ENCODE data around the gene NHEJ1.

Gene NHEJ1

GRCh38 chr2:219160186-219161017 is at the start of gene NHEJ1:
Gene NHEJ1 (minus strand): TSS chr2:219160815. CDS start chr2:219158362, 2,453 bp downstream.
- no peaks in the 10 kb centered on the region for H3K27me3 ChIP-seq (ENCODE audit: control insufficient read depth in 5 of 5, insufficient read depth in 4 of 5, low read length in 5 of 5)
- peak within 1 kb of the TSS; percentile 17 to 89 (median 72) for H3K9ac ChIP-seq (ENCODE audit: low read length in 5 of 5)
- H3K36me3 ChIP-seq (ENCODE audit: control insufficient read depth in 5 of 5, insufficient read depth in 5 of 5, low read length in 5 of 5) = peaks cover 14 to 19% (median 15%) of the 10 kb centered on the region in 5 donors
- H3K4me3 ChIP-seq (ENCODE audit: low read depth in 1 of 5, low read length in 5 of 5) = peak within 1 kb of the TSS; percentile 55 to 86 (median 80)
- H3K27ac ChIP-seq (ENCODE audit: low read depth, low read length) = peak within 1 kb of the TSS; percentile 69
- H3K9me3 ChIP-seq (ENCODE audit: control insufficient read depth in 5 of 5, low read length in 5 of 5) = no peaks in the 10 kb centered on the region
- peaks cover 2 to 13% (median 11%) of the 10 kb centered on the region in 5 donors for H3K4me1 ChIP-seq (ENCODE audit: control insufficient read depth in 5 of 5, insufficient read depth in 5 of 5, low read length in 5 of 5)

- H3K27me3 ChIP-seq (ENCODE audit: control insufficient read depth in 5 of 5, insufficient read depth in 4 of 5, low read length in 5 of 5) = no peaks in the 10 kb centered on the region
- H3K4me3 ChIP-seq (ENCODE audit: low read depth in 1 of 5, low read length in 5 of 5) = no peak overlapping the region
- peaks cover 9 to 23% (median 22%) of the 10 kb centered on the region in 5 donors for H3K4me1 ChIP-seq (ENCODE audit: control insufficient read depth in 5 of 5, insufficient read depth in 5 of 5, low read length in 5 of 5)
- H3K9me3 ChIP-seq (ENCODE audit: control insufficient read depth in 5 of 5, low read length in 5 of 5) = no peaks in the 10 kb centered on the region
- H3K9ac ChIP-seq (ENCODE audit: low read length in 5 of 5) = peak overlapping the region in 1 of 5 donors; percentile 19
- H3K36me3 ChIP-seq (ENCODE audit: control insufficient read depth in 5 of 5, insufficient read depth in 5 of 5, low read length in 5 of 5) = peaks cover 0 to 58% (median 54%) of the 10 kb centered on the region in 5 donors
- no peak overlapping the region for H3K27ac ChIP-seq (ENCODE audit: low read depth, low read length)
Observed at GRCh38 chr2:219209236-219210195, 48.9 kb upstream of the NHEJ1 start.

GRCh38 chr2:219207884-219208740 is 47.5 kb upstream of the NHEJ1 start:
- H3K36me3 ChIP-seq (ENCODE audit: control insufficient read depth in 5 of 5, insufficient read depth in 5 of 5, low read length in 5 of 5) = peaks cover 0 to 44% (median 41%) of the 10 kb centered on the region in 5 donors
- H3K9ac ChIP-seq (ENCODE audit: low read length in 5 of 5) = peak overlapping the region in 2 of 5 donors; percentile 57 to 73
- no peaks in the 10 kb centered on the region for H3K27me3 ChIP-seq (ENCODE audit: control insufficient read depth in 5 of 5, insufficient read depth in 4 of 5, low read length in 5 of 5)
- peaks cover 9 to 23% (median 22%) of the 10 kb centered on the region in 5 donors for H3K4me1 ChIP-seq (ENCODE audit: control insufficient read depth in 5 of 5, insufficient read depth in 5 of 5, low read length in 5 of 5)
- peak overlapping the region; percentile 78 for H3K27ac ChIP-seq (ENCODE audit: low read depth, low read length)
- H3K4me3 ChIP-seq (ENCODE audit: low read depth in 1 of 5, low read length in 5 of 5) = peak overlapping the region in 3 of 5 donors; percentile 79 to 86 (median 81)
- H3K9me3 ChIP-seq (ENCODE audit: control insufficient read depth in 5 of 5, low read length in 5 of 5) = no peaks in the 10 kb centered on the region

GRCh38 chr2:219207134-219207883 is 46.7 kb upstream of the NHEJ1 start:
- H3K4me3 ChIP-seq (ENCODE audit: low read depth in 1 of 5, low read length in 5 of 5) = peak overlapping the region; percentile 69 to 86 (median 79)
- no peaks in the 10 kb centered on the region for H3K27me3 ChIP-seq (ENCODE audit: control insufficient read depth in 5 of 5, insufficient read depth in 4 of 5, low read length in 5 of 5)
- H3K9me3 ChIP-seq (ENCODE audit: control insufficient read depth in 5 of 5, low read length in 5 of 5) = no peaks in the 10 kb centered on the region
- peaks cover 0 to 38% (median 35%) of the 10 kb centered on the region in 5 donors for H3K36me3 ChIP-seq (ENCODE audit: control insufficient read depth in 5 of 5, insufficient read depth in 5 of 5, low read length in 5 of 5)
- H3K27ac ChIP-seq (ENCODE audit: low read depth, low read length) = peak overlapping the region; percentile 78
- H3K4me1 ChIP-seq (ENCODE audit: control insufficient read depth in 5 of 5, insufficient read depth in 5 of 5, low read length in 5 of 5) = peaks cover 9 to 23% (median 22%) of the 10 kb centered on the region in 5 donors
- H3K9ac ChIP-seq (ENCODE audit: low read length in 5 of 5) = peak overlapping the region in 4 of 5 donors; percentile 33 to 73 (median 46)

- Histone ChIP-seq H3K27ac (ENCODE audit: low read depth, low read length) (peak within 1 kb of the TSS; percentile 78), H3K36me3 (ENCODE audit: control insufficient read depth in 5 of 5, insufficient read depth in 5 of 5, low read length in 5 of 5) (peaks cover 0 to 35% (median 32%) of the 10 kb centered on the region in 5 donors), H3K27me3 (ENCODE audit: control insufficient read depth in 5 of 5, insufficient read depth in 4 of 5, low read length in 5 of 5) (no peaks in the 10 kb centered on the region), H3K4me1 (ENCODE audit: control insufficient read depth in 5 of 5, insufficient read depth in 5 of 5, low read length in 5 of 5) (peaks cover 9 to 23% (median 22%) of the 10 kb centered on the region in 5 donors), H3K9me3 (ENCODE audit: control insufficient read depth in 5 of 5, low read length in 5 of 5) (no peaks in the 10 kb centered on the region), H3K9ac (ENCODE audit: low read length in 5 of 5) (peak within 1 kb of the TSS; percentile 75 to 92 (median 85)), H3K4me3 (ENCODE audit: low read depth in 1 of 5, low read length in 5 of 5) (peak within 1 kb of the TSS; percentile 69 to 96 (median 81))
Observed at GRCh38 chr2:219206328-219207133, 45.9 kb upstream of the NHEJ1 start, which contains the start of gene ZFAND2B. Gene ZFAND2B (plus strand): TSS chr2:219206782. CDS start chr2:219206988, 206 bp downstream.

GRCh38 chr2:219205981-219206327 is 45.3 kb upstream of the NHEJ1 start:
- Histone ChIP-seq H3K4me3 (ENCODE audit: low read depth in 1 of 5, low read length in 5 of 5) (peak overlapping the region; percentile 69 to 96 (median 81)), H3K4me1 (ENCODE audit: control insufficient read depth in 5 of 5, insufficient read depth in 5 of 5, low read length in 5 of 5) (peaks cover 9 to 23% (median 19%) of the 10 kb centered on the region in 5 donors), H3K27me3 (ENCODE audit: control insufficient read depth in 5 of 5, insufficient read depth in 4 of 5, low read length in 5 of 5) (no peaks in the 10 kb centered on the region), H3K9ac (ENCODE audit: low read length in 5 of 5) (peak overlapping the region; percentile 75 to 92 (median 85)), H3K9me3 (ENCODE audit: control insufficient read depth in 5 of 5, low read length in 5 of 5) (no peaks in the 10 kb centered on the region), H3K27ac (ENCODE audit: low read depth, low read length) (peak overlapping the region; percentile 78), H3K36me3 (ENCODE audit: control insufficient read depth in 5 of 5, insufficient read depth in 5 of 5, low read length in 5 of 5) (peaks cover 0 to 31% (median 29%) of the 10 kb centered on the region in 5 donors)

GRCh38 chr2:219205165-219205538 is 44.5 kb upstream of the NHEJ1 start:
- H3K4me1 ChIP-seq (ENCODE audit: control insufficient read depth in 5 of 5, insufficient read depth in 5 of 5, low read length in 5 of 5) = peaks cover 9 to 23% (median 19%) of the 10 kb centered on the region in 5 donors
- no peak overlapping the region for H3K9ac ChIP-seq (ENCODE audit: low read length in 5 of 5)
- H3K9me3 ChIP-seq (ENCODE audit: control insufficient read depth in 5 of 5, low read length in 5 of 5) = no peaks in the 10 kb centered on the region

GRCh38 chr2:219204425-219205164 is 44.0 kb upstream of the NHEJ1 start:
- no peak overlapping the region for H3K9ac ChIP-seq (ENCODE audit: low read length in 5 of 5)
- H3K9me3 ChIP-seq (ENCODE audit: control insufficient read depth in 5 of 5, low read length in 5 of 5) = no peaks in the 10 kb centered on the region
- H3K27ac ChIP-seq (ENCODE audit: low read depth, low read length) = no peak overlapping the region
- H3K27me3 ChIP-seq (ENCODE audit: control insufficient read depth in 5 of 5, insufficient read depth in 4 of 5, low read length in 5 of 5) = no peaks in the 10 kb centered on the region
- H3K4me3 ChIP-seq (ENCODE audit: low read depth in 1 of 5, low read length in 5 of 5) = no peak overlapping the region
- H3K4me1 ChIP-seq (ENCODE audit: control insufficient read depth in 5 of 5, insufficient read depth in 5 of 5, low read length in 5 of 5) = peaks cover 9 to 27% (median 23%) of the 10 kb centered on the region in 5 donors
- H3K36me3 ChIP-seq (ENCODE audit: control insufficient read depth in 5 of 5, insufficient read depth in 5 of 5, low read length in 5 of 5) = peaks cover 0 to 20% (median 15%) of the 10 kb centered on the region in 5 donors

More at GRCh38 chr2:219205165-219205538, 44.5 kb upstream of the NHEJ1 start:
- H3K27ac ChIP-seq (ENCODE audit: low read depth, low read length) = no peak overlapping the region
- H3K27me3 ChIP-seq (ENCODE audit: control insufficient read depth in 5 of 5, insufficient read depth in 4 of 5, low read length in 5 of 5) = no peaks in the 10 kb centered on the region
- H3K36me3 ChIP-seq (ENCODE audit: control insufficient read depth in 5 of 5, insufficient read depth in 5 of 5, low read length in 5 of 5) = peaks cover 0 to 26% (median 21%) of the 10 kb centered on the region in 5 donors
- no peak overlapping the region for H3K4me3 ChIP-seq (ENCODE audit: low read depth in 1 of 5, low read length in 5 of 5)
